Liver (tissue), 3 donors: ENCODE results near the gene BAIAP2.

Experiments used
- CTCF ChIP-seq: fragments of 150-350 bp; IDR thresholded peaks from 2 replicates; pipeline ENCODE4 v1.5.1; 2017; ENCODE audit warnings: improper control_type of control experiment, low read depth, low read length; ENCODE audit not compliant: missing input control
- HNF4A ChIP-seq, 2 donors: conservative IDR thresholded peaks; 2 replicates each; pipeline ENCODE4 v1.6.1; 2016; ENCODE audit warnings: antibody characterized with exemption in 2 of 2, mild to moderate bottlenecking in 2 of 2
- RAD21 ChIP-seq, 2 donors: IDR thresholded peaks; 2 replicates each; pipeline ENCODE4 v1.6.1; 2016; ENCODE audit warnings: antibody characterized with exemption in 2 of 2, mild to moderate bottlenecking in 2 of 2
- SP1 ChIP-seq: IDR thresholded peaks from 2 replicates; pipeline ENCODE4 v1.6.1; 2018; ENCODE audit warnings: antibody characterized with exemption, mild to moderate bottlenecking
- TAF1 ChIP-seq: conservative IDR thresholded peaks from 2 replicates; pipeline ENCODE4 v1.6.1; 2016; ENCODE audit warnings: antibody characterized with exemption, mild to moderate bottlenecking
- YY1 ChIP-seq: IDR thresholded peaks from 2 replicates; pipeline ENCODE4 v1.6.1; 2016; ENCODE audit warnings: antibody characterized with exemption, mild to moderate bottlenecking
- donor health status: healthy.
- donor health status: healthy.

GRCh38 chr17:81036197-81036941 lies 1.4 kb downstream of the BAIAP2 start:
- TF ChIP-seq CTCF, result no peak
- no peak for TF ChIP-seq SP1
- no peak for TF ChIP-seq YY1
- TF ChIP-seq RAD21 (IDR thresholded peaks at IDR 0.05), result no peak
- no peak for TF ChIP-seq TAF1
- peak in 1 of 2 donors; percentile 48 for TF ChIP-seq HNF4A (conservative IDR thresholded peaks at IDR 0.05)
